ENCODE measurements around the gene POLR3A.
A peak's percentile ranks its signal among the peaks of the same experiment; 100 is the strongest.

The POLR3A gene

GRCh38 chr10:78046711-78047269 is 17.5 kb upstream of the POLR3A start:
- DNase-seq (ENCODE audit: low read depth) = no peak

- DNase-seq (ENCODE audit: low read depth) = no peak
Observed at GRCh38 chr10:78045856-78046255, 16.5 kb upstream of the POLR3A start.

- DNase-seq (ENCODE audit: low read depth) = no peak
Observed at GRCh38 chr10:78045237-78045636, 15.9 kb upstream of the POLR3A start.

GRCh38 chr10:78044699-78045098 is 15.4 kb upstream of the POLR3A start:
- no peak for DNase-seq (ENCODE audit: low read depth)

- no peak for DNase-seq (ENCODE audit: low read depth)
Observed at GRCh38 chr10:78044179-78044578, 14.9 kb upstream of the POLR3A start.

- no peak for DNase-seq (ENCODE audit: low read depth)
Observed at GRCh38 chr10:78042752-78043104, 13.4 kb upstream of the POLR3A start.

- no peak for DNase-seq (ENCODE audit: low read depth)
Observed at GRCh38 chr10:78042058-78042751, 12.9 kb upstream of the POLR3A start.

- DNase-seq (ENCODE audit: low read depth) = no peak
Observed at GRCh38 chr10:78041170-78042057, 12.1 kb upstream of the POLR3A start.

GRCh38 chr10:78039743-78040142 is 10.4 kb upstream of the POLR3A start:
- DNase-seq (ENCODE audit: low read depth) = no peak

- no peak for DNase-seq (ENCODE audit: low read depth)
Observed at GRCh38 chr10:78038791-78039547, 9.7 kb upstream of the POLR3A start.

- DNase-seq (ENCODE audit: low read depth) = no peak
Observed at GRCh38 chr10:78038105-78038504, 8.8 kb upstream of the POLR3A start.

GRCh38 chr10:78035933-78036583 is 6.7 kb upstream of the POLR3A start:
- DNase-seq (ENCODE audit: low read depth) = no peak

GRCh38 chr10:78035437-78035836 is 6.1 kb upstream of the POLR3A start:
- no peak for DNase-seq (ENCODE audit: low read depth)

GRCh38 chr10:78035025-78035424 is 5.7 kb upstream of the POLR3A start:
- no peak for DNase-seq (ENCODE audit: low read depth)

- DNase-seq (ENCODE audit: low read depth) = peak; percentile 94
Observed at GRCh38 chr10:78033637-78034470, 4.5 kb upstream of the POLR3A start, which contains the start of gene RPS24. TSS of gene RPS24 (plus strand) at chr10:78033863. CDS start at chr10:78033902, 39 bp downstream.

- DNase-seq (ENCODE audit: low read depth) = no peak
Observed at GRCh38 chr10:78033387-78033636, 4.0 kb upstream of the POLR3A start.

- no peak for DNase-seq (ENCODE audit: low read depth)
Observed at GRCh38 chr10:78028438-78029268, 662 bp downstream of the POLR3A start.

- DNase-seq (ENCODE audit: low read depth) = peak; percentile 61
Observed at GRCh38 chr10:78025685-78026364, 3.5 kb downstream of the POLR3A start.

- DNase-seq (ENCODE audit: low read depth) = no peak
Observed at GRCh38 chr10:78023741-78024140, 5.6 kb downstream of the POLR3A start.

GRCh38 chr10:78021201-78021600 is 8.1 kb downstream of the POLR3A start:
- DNase-seq (ENCODE audit: low read depth) = no peak

All from stromal cell of bone marrow (primary cell).